PC-3 (cell line): ENCODE measurements around the gene C16orf74. TPM values are rescaled to one million over a fixed set of nuclear protein-coding genes. Genes with fewer than 3 reads are reported as not detected.

Experiments
- ATAC-seq: fragments of 200-7000 bp; cut with Tn5 transposase; 2 replicates; pipeline ENCODE4 v1.9.1; 2020; ENCODE audit warnings: mild to moderate bottlenecking, moderate library complexity
- BruUV-seq: library from RNA; stranded (reverse); fragments of 400-500 nt; replicated peaks from 2 replicates; lab custom pipeline; 2021; lab: Mats Ljungman, UMichigan
- CTCF ChIA-PET: fragments of 300-600 bp; sonication (Branson Sonifier 250); formaldehyde crosslinking; loops from one replicate; lab custom pipeline; 2022; ENCODE audit warnings: antibody characterized with exemption; lab: Charles Lee
- POLR2A ChIA-PET: fragments of 300-600 bp; sonication (Branson Sonifier 250); formaldehyde crosslinking; loops from one replicate; lab custom pipeline; 2022; ENCODE audit warnings: antibody characterized with exemption; ENCODE audit not compliant: unreplicated experiment; lab: Charles Lee
- DNase-seq: peaks from one replicate; pipeline ENCODE4 v3.0.0-alpha.2; 2015
- H2AFZ ChIP-seq: fragments of 300-600 bp; sonication (generic); 2 replicates; pipeline ENCODE4 v1.6.0; 2016; ENCODE audit warnings: antibody characterized with exemption, low read length
- H3F3A ChIP-seq: fragments of 300-600 bp; sonication (generic); one replicate; pipeline ENCODE4 v1.6.0; 2017; ENCODE audit warnings: antibody characterized with exemption, low read length, control low read depth, mild to moderate bottlenecking; ENCODE audit not compliant: unreplicated experiment
- H3K27ac ChIP-seq: fragments of 300-600 bp; sonication (generic); 2 replicates; pipeline ENCODE4 v1.5.1; 2016; ENCODE audit warnings: mild to moderate bottlenecking, low read length
- H3K27me3 ChIP-seq: fragments of 300-600 bp; sonication (generic); 2 replicates; pipeline ENCODE4 v1.6.1; 2016; ENCODE audit warnings: low read length, mixed read lengths
- H3K36me3 ChIP-seq: fragments of 300-600 bp; sonication (generic); 2 replicates; pipeline ENCODE4 v1.6.1; 2016; ENCODE audit warnings: low read depth, mixed run types, low read length, mixed read lengths
- H3K4me1 ChIP-seq: fragments of 300-600 bp; sonication (generic); 2 replicates; pipeline ENCODE4 v1.5.1; 2016; ENCODE audit warnings: low read length; ENCODE audit not compliant: insufficient read depth
- H3K4me2 ChIP-seq: fragments of 300-600 bp; sonication (generic); 2 replicates; pipeline ENCODE4 v1.6.0; 2016; ENCODE audit warnings: low read length
- H3K4me3 ChIP-seq: fragments of 300-600 bp; sonication (generic); 2 replicates; pipeline ENCODE4 v1.5.1; 2016; ENCODE audit warnings: mild to moderate bottlenecking, low read length, mixed read lengths
- H3K79me2 ChIP-seq: fragments of 300-600 bp; sonication (generic); 2 replicates; pipeline ENCODE4 v1.6.1; 2017; ENCODE audit warnings: low read length, mixed read lengths
- H3K9ac ChIP-seq: fragments of 300-600 bp; sonication (generic); 2 replicates; pipeline ENCODE4 v1.6.0; 2016; ENCODE audit warnings: mild to moderate bottlenecking, low read length
- H3K9me2 ChIP-seq: fragments of 300-600 bp; sonication (generic); replicated peaks from 2 replicates; pipeline ENCODE4 v1.6.1; 2016; ENCODE audit warnings: mixed run types, low read length, mixed read lengths
- H3K9me3 ChIP-seq: fragments of 300-600 bp; sonication (generic); 2 replicates; pipeline ENCODE4 v1.6.1; 2016; ENCODE audit warnings: low read length, mixed read lengths
- H4K20me1 ChIP-seq: fragments of 300-600 bp; sonication (generic); 2 replicates; pipeline ENCODE4 v1.6.1; 2016; ENCODE audit warnings: low read length, mixed read lengths
- EZH2 ChIP-seq: fragments of 300-600 bp; sonication (generic); IDR thresholded peaks from one replicate; pipeline ENCODE4 v1.6.1; 2017; ENCODE audit warnings: antibody characterized with exemption, mild to moderate bottlenecking, low read length; ENCODE audit not compliant: unreplicated experiment
- EZH2phosphoT487 ChIP-seq: fragments of 300-600 bp; sonication (generic); IDR thresholded peaks from 2 replicates; pipeline ENCODE4 v1.6.1; 2018; ENCODE audit warnings: mild to moderate bottlenecking, antibody characterized with exemption, low read length, borderline replicate concordance
- intact Hi-C: fragments of 100-400 bp; cut with micrococcal nuclease; formaldehyde crosslinking; loops from 2 replicates; pipeline ENCODE4 v1.9.0; 2023
- total RNA-seq: library from RNA; depleted of rRNA; stranded (reverse); fragments of >200 nt; gene quantifications from 2 replicates; pipeline ENCODE4 v1.2.3, GENCODE V29; 2014
- TF ChIP-seq, protein P1 (sequence below): fragments of 300-600 bp; sonication (generic); conservative IDR thresholded peaks from 2 replicates; pipeline ENCODE4 v1.5.1; 2017; ENCODE audit warnings: antibody characterized with exemption, low read depth, mild to moderate bottlenecking, low read length

Gene C16orf74
- total RNA-seq, 1 experiment from 2014 or later: 71.0 TPM

DNA sequence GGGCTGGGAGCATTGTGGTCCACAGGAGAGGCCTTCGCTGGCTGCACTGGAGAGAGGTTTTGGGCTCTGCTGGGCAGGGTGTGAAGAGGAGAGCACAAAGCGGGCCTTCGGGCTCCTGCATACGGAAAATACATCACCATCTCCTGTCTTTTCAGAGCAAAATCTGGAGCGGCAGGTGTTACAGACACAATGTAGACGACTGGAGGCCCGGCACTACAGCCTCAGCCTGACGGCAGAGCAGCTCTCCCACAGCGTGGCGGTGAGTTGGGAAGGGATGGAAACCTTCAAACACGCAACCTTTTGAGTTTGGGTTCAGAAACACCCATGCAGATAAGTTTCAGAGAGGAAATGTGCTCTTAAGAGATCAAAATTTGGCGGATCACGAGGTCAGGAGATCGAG, 80.1 kb downstream of the C16orf74 start:
- Histone ChIP-seq H3K36me3 (peaks cover 45% of the 10 kb centered on the region), H3K27me3 (no peaks in the 10 kb centered on the region), H4K20me1 (no peaks in the 10 kb centered on the region), H2AFZ (no peak overlapping the region), H3F3A (no peaks in the 10 kb centered on the region), H3K4me2 (no peak overlapping the region), H3K9me2 (no peaks in the 10 kb centered on the region), H3K4me3 (no peak overlapping the region), H3K4me1 (no peaks in the 10 kb centered on the region), H3K27ac (no peak overlapping the region), H3K9me3 (no peaks in the 10 kb centered on the region), H3K9ac (no peak overlapping the region), H3K79me2 (no peaks in the 10 kb centered on the region)
- TF ChIP-seq, protein P1, sequence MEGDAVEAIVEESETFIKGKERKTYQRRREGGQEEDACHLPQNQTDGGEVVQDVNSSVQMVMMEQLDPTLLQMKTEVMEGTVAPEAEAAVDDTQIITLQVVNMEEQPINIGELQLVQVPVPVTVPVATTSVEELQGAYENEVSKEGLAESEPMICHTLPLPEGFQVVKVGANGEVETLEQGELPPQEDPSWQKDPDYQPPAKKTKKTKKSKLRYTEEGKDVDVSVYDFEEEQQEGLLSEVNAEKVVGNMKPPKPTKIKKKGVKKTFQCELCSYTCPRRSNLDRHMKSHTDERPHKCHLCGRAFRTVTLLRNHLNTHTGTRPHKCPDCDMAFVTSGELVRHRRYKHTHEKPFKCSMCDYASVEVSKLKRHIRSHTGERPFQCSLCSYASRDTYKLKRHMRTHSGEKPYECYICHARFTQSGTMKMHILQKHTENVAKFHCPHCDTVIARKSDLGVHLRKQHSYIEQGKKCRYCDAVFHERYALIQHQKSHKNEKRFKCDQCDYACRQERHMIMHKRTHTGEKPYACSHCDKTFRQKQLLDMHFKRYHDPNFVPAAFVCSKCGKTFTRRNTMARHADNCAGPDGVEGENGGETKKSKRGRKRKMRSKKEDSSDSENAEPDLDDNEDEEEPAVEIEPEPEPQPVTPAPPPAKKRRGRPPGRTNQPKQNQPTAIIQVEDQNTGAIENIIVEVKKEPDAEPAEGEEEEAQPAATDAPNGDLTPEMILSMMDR: no peak
- TF ChIP-seq EZH2phosphoT487 (no peak), EZH2 (no peak)
- no TSS peak for BruUV-seq
- DNase-seq (no peak), ATAC-seq (no peak)
- intact Hi-C loops: no loop called here
- ChIA-PET POLR2A (no interaction called here), CTCF (no interaction called here)

DNA sequence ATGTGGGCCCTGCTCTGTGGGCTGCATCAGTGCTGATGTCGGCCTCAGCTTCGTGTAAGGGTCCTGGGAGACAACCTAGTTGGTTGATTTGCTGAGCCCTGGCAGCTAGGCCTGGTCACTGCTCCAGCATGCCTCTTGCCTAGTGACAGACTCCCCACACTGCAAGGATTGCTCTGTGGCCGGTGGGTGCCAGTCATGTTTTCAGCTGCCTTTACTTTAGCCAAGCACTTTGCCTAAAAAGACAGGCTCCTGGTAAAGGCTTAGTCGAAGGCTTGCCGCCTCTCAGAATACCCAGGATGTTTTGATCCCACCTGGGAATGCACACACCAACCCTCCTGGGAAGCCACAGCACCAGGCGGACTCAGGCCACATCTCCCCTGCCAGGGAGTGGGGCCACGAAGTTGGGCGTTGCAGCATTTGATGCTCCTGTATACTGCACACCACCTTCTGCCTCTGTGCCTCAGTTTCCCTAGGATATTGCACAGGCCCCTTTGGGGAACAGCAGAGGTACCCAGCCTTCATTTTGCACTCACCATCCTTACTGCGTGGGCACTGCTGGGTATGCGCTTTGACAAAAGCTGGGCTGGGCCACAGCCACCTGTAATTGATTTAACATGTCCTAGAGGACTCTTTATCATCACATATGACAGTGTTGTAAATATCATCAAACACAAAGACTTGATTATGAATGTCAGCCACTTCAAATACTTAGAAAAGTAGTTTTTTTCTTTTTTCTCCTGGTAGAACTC, 82.0 kb downstream of the C16orf74 start:
- Histone ChIP-seq H3K9me2 (no peaks in the 10 kb centered on the region), H4K20me1 (no peaks in the 10 kb centered on the region), H3K36me3 (peaks cover 26% of the 10 kb centered on the region), H2AFZ (no peak overlapping the region), H3K4me1 (no peaks in the 10 kb centered on the region), H3K9ac (no peak overlapping the region), H3K4me2 (no peak overlapping the region), H3K4me3 (no peak overlapping the region), H3K9me3 (no peaks in the 10 kb centered on the region), H3K79me2 (no peaks in the 10 kb centered on the region), H3F3A (no peaks in the 10 kb centered on the region), H3K27me3 (no peaks in the 10 kb centered on the region), H3K27ac (no peak overlapping the region)
- no peak for ATAC-seq
- CTCF ChIA-PET: no interaction called here
- no peak for TF ChIP-seq EZH2phosphoT487
- TF ChIP-seq EZH2: no peak
- TF ChIP-seq, protein P1: no peak
- no peak for DNase-seq
- no TSS peak for BruUV-seq
- intact Hi-C loops: no loop called here
- POLR2A ChIA-PET: no interaction called here

DNA sequence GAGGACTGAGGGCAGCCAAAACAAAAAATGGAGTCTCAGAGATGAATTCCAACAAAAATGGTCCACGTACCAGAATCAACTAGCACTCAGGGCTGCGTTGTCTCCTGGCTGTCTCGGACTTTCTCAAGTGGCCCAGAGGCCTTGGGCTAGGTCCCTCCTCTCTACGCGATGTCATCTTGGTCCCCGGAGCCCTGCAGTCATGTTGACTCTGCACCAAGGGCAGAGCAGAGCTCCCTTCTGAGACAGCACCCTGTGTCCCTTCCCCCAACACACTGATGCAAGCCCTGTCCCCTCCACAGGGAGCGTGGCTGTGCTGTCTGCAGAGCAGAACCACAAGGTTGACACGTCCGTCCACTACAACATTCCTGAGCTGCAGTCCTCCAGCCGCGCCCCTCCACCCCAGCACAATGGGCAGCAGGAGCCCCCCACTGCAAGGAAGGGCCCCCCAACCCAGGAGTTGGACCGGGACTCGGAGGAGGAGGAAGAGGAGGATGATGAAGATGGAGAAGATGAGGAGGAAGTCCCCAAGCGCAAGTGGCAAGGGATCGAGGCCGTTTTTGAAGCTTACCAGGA, 83.0 kb downstream of the C16orf74 start:
- Histone ChIP-seq H3K4me1 (no peaks in the 10 kb centered on the region), H3K27me3 (no peaks in the 10 kb centered on the region), H3F3A (no peaks in the 10 kb centered on the region), H4K20me1 (no peaks in the 10 kb centered on the region), H3K4me2 (no peak overlapping the region), H2AFZ (no peak overlapping the region), H3K4me3 (no peak overlapping the region), H3K27ac (no peak overlapping the region), H3K79me2 (no peaks in the 10 kb centered on the region), H3K9me3 (no peaks in the 10 kb centered on the region), H3K9ac (no peak overlapping the region), H3K36me3 (peaks cover 24% of the 10 kb centered on the region), H3K9me2 (no peaks in the 10 kb centered on the region)
- POLR2A ChIA-PET: no interaction called here
- ATAC-seq: no peak
- BruUV-seq: no TSS peak
- intact Hi-C loops: no loop called here
- CTCF ChIA-PET: no interaction called here
- TF ChIP-seq, protein P1: no peak
- TF ChIP-seq EZH2 (no peak), EZH2phosphoT487 (no peak)
- DNase-seq: no peak
